Colonic mucosa (tissue), 4 donors: ENCODE results near the gene TRPV4. TPM values are rescaled to one million over a fixed set of nuclear protein-coding genes. Genes with fewer than 3 reads are reported as not detected.

ENCODE experiments used
- DNase-seq: peaks from one replicate; pipeline ENCODE4 v3.0.0-alpha.2; 2020
- H3K27ac ChIP-seq: fragments of 200-600 bp; one replicate; pipeline ENCODE4 v1.8.0; 2021
- H3K27me3 ChIP-seq: fragments of 200-600 bp; one replicate; pipeline ENCODE4 v1.8.0; 2021
- H3K36me3 ChIP-seq: fragments of 200-600 bp; one replicate; pipeline ENCODE4 v1.8.0; 2021
- H3K4me1 ChIP-seq: fragments of 200-600 bp; one replicate; pipeline ENCODE4 v1.8.0; 2021; ENCODE audit warnings: mild to moderate bottlenecking
- H3K4me3 ChIP-seq: fragments of 200-600 bp; one replicate; pipeline ENCODE4 v1.8.0; 2021
- H3K9ac ChIP-seq, 2 donors: one replicate each; pipeline ENCODE4 v1.7.0; 2013; ENCODE audit warnings: control low read depth in 2 of 2, low read depth in 2 of 2, low read length in 2 of 2
- H3K9me3 ChIP-seq: fragments of 200-600 bp; one replicate; pipeline ENCODE4 v1.8.0; 2021
- CTCF ChIP-seq: fragments of 200-600 bp; IDR thresholded peaks from one replicate; pipeline ENCODE4 v1.8.0; 2022; ENCODE audit warnings: antibody characterized with exemption, mild to moderate bottlenecking
- intact Hi-C: fragments of 100-400 bp; cut with DNase I; formaldehyde crosslinking; loops from one replicate; pipeline ENCODE4 v1.14.1; 2022
- total RNA-seq, 2 donors: library from RNA; stranded (reverse); fragmentation: NEBNext Ultra II Directional in 1 of 2; extraction: Animal tissue kit (Norgen Biotek cat#: 25700) in 1 of 2; gene quantifications; one replicate each; pipeline ENCODE4 v1.2.1, GENCODE V29; 2021
- donor health status: healthy.
- donor health status: DM: no; HTN: no; CAD: no.
- donor health status: DM: no; HTN: no; CAD: no.

TRPV4 gene
- total RNA-seq, 2 donors from 2014 or later: 0.10 to 0.32 TPM

GRCh38 chr12:109789526-109790048 lies 43.6 kb downstream of the TRPV4 start:
- DNase-seq: no peak
- H3K9ac ChIP-seq: no peak overlapping the region
- no peaks in the 10 kb centered on the region for H3K36me3 ChIP-seq
- TF ChIP-seq CTCF: no peak
- H3K4me3 ChIP-seq: no peak overlapping the region
- no peaks in the 10 kb centered on the region for H3K9me3 ChIP-seq
- no peaks in the 10 kb centered on the region for H3K27me3 ChIP-seq
- no peaks in the 10 kb centered on the region for H3K4me1 ChIP-seq
- intact Hi-C loops: no loop called here
- H3K27ac ChIP-seq: no peak overlapping the region

GRCh38 chr12:109786799-109787198 lies 46.4 kb downstream of the TRPV4 start:
- no peak for DNase-seq
- Histone ChIP-seq H3K27ac (no peak overlapping the region), H3K4me1 (no peaks in the 10 kb centered on the region), H3K27me3 (no peaks in the 10 kb centered on the region), H3K9ac (no peak overlapping the region), H3K9me3 (no peaks in the 10 kb centered on the region), H3K36me3 (no peaks in the 10 kb centered on the region), H3K4me3 (no peak overlapping the region)
- no peak for TF ChIP-seq CTCF
- intact Hi-C loops: no loop called here

- Histone ChIP-seq H3K9ac (no peak overlapping the region), H3K4me3 (no peak overlapping the region), H3K4me1 (no peaks in the 10 kb centered on the region), H3K27ac (no peak overlapping the region), H3K27me3 (no peaks in the 10 kb centered on the region), H3K9me3 (no peaks in the 10 kb centered on the region), H3K36me3 (no peaks in the 10 kb centered on the region)
- intact Hi-C loops: no loop called here
- no peak for TF ChIP-seq CTCF
- DNase-seq: no peak
Observed at GRCh38 chr12:109785854-109786253, 47.3 kb downstream of the TRPV4 start.

- H3K9ac ChIP-seq: no peak overlapping the region
- no peak overlapping the region for H3K27ac ChIP-seq
- intact Hi-C loops: no loop called here
- no peaks in the 10 kb centered on the region for H3K27me3 ChIP-seq
- H3K9me3 ChIP-seq: no peaks in the 10 kb centered on the region
- H3K4me1 ChIP-seq: no peaks in the 10 kb centered on the region
- H3K36me3 ChIP-seq: no peaks in the 10 kb centered on the region
- no peak for TF ChIP-seq CTCF
- H3K4me3 ChIP-seq: no peak overlapping the region
- DNase-seq: no peak
Observed at GRCh38 chr12:109783965-109784244, 49.3 kb downstream of the TRPV4 start.

- DNase-seq: no peak
- intact Hi-C loops: no loop called here
- Histone ChIP-seq H3K36me3 (no peaks in the 10 kb centered on the region), H3K4me1 (no peaks in the 10 kb centered on the region), H3K9me3 (no peaks in the 10 kb centered on the region), H3K9ac (no peak overlapping the region), H3K27me3 (no peaks in the 10 kb centered on the region), H3K27ac (no peak overlapping the region), H3K4me3 (no peak overlapping the region)
- no peak for TF ChIP-seq CTCF
Observed at GRCh38 chr12:109783135-109783964, 49.8 kb downstream of the TRPV4 start.
